Trophoblast cell (in vitro differentiated cells and primary cell): ENCODE data around the gene PACS2.

Experiments
- DNase-seq, 2 donors: peaks; one replicate each; pipeline ENCODE4 v3.0.0-alpha.2; 2016
- H2AFZ ChIP-seq: 2 replicates; pipeline ENCODE4 v1.6.1; 2013; ENCODE audit warnings: low read length, moderate library complexity, mild to moderate bottlenecking; ENCODE audit not compliant: insufficient read depth, poor library complexity
- H2AK5ac ChIP-seq: 2 replicates; pipeline ENCODE4 v1.6.1; 2013; ENCODE audit warnings: mild to moderate bottlenecking, low read length
- H2BK120ac ChIP-seq: 2 replicates; pipeline ENCODE4 v1.6.1; 2013; ENCODE audit warnings: low read length, mild to moderate bottlenecking, moderate library complexity; ENCODE audit not compliant: insufficient read depth, poor library complexity
- H2BK12ac ChIP-seq: 2 replicates; pipeline ENCODE4 v1.6.1; 2013; ENCODE audit warnings: mild to moderate bottlenecking, low read length, moderate library complexity
- H2BK5ac ChIP-seq: 2 replicates; pipeline ENCODE4 v1.6.1; 2013; ENCODE audit warnings: low read length, low read depth, moderate library complexity, mild to moderate bottlenecking; ENCODE audit not compliant: poor library complexity
- H3K14ac ChIP-seq: 2 replicates; pipeline ENCODE4 v1.6.1; 2013; ENCODE audit warnings: mild to moderate bottlenecking, low read length
- H3K18ac ChIP-seq: 2 replicates; pipeline ENCODE4 v1.6.1; 2013; ENCODE audit warnings: mild to moderate bottlenecking, low read length
- H3K23ac ChIP-seq: 2 replicates; pipeline ENCODE4 v1.6.1; 2013; ENCODE audit warnings: low read length
- H3K27ac ChIP-seq: 2 replicates; pipeline ENCODE4 v1.5.1; 2013; ENCODE audit warnings: low read depth, mild to moderate bottlenecking, inconsistent platforms, low read length, moderate library complexity
- H3K27me3 ChIP-seq: 2 replicates; pipeline ENCODE4 v1.6.1; 2013; ENCODE audit warnings: inconsistent platforms, mild to moderate bottlenecking, low read length, moderate library complexity; ENCODE audit not compliant: insufficient read depth
- H3K36me3 ChIP-seq, 2 experiments: 1 replicate in 1 of 2; 2 replicates in 1 of 2; pipeline ENCODE4 v1.6.1; 2013; ENCODE audit warnings: low read length in 2 of 2, mild to moderate bottlenecking in 2 of 2, moderate library complexity in 1 of 2; ENCODE audit not compliant: insufficient read depth in 2 of 2, control insufficient read depth in 1 of 2
- H3K4ac ChIP-seq: 2 replicates; pipeline ENCODE4 v1.6.1; 2013; ENCODE audit warnings: low read depth, mild to moderate bottlenecking, low read length, moderate library complexity
- H3K4me1 ChIP-seq, 2 experiments: 1 replicate in 1 of 2; 2 replicates in 1 of 2; pipeline ENCODE4 v1.6.1; 2013; ENCODE audit warnings: low read length in 2 of 2, mild to moderate bottlenecking in 2 of 2, moderate library complexity in 1 of 2; ENCODE audit not compliant: insufficient read depth in 2 of 2, control insufficient read depth in 1 of 2
- H3K4me2 ChIP-seq: 2 replicates; pipeline ENCODE4 v1.6.1; 2013; ENCODE audit warnings: inconsistent platforms, mild to moderate bottlenecking, low read length, moderate library complexity
- H3K4me3 ChIP-seq: 2 replicates; pipeline ENCODE4 v1.5.1; 2013; ENCODE audit warnings: mild to moderate bottlenecking, low read depth, low read length, inconsistent platforms
- H3K79me1 ChIP-seq: one replicate; pipeline ENCODE4 v1.6.1; 2013; ENCODE audit warnings: low read length
- H3K79me2 ChIP-seq: 2 replicates; pipeline ENCODE4 v1.6.1; 2013; ENCODE audit warnings: low read length, mild to moderate bottlenecking; ENCODE audit not compliant: control insufficient read depth, insufficient read depth, poor library complexity
- H3K9ac ChIP-seq: 2 replicates; pipeline ENCODE4 v1.6.1; 2013; ENCODE audit warnings: mild to moderate bottlenecking, low read length
- H3K9me3 ChIP-seq: 2 replicates; pipeline ENCODE4 v1.6.1; 2013; ENCODE audit warnings: low read depth, mild to moderate bottlenecking, control low read depth, inconsistent platforms, low read length; ENCODE audit not compliant: insufficient read depth
- H4K12ac ChIP-seq: 2 replicates; pipeline ENCODE4 v1.6.1; 2013; ENCODE audit warnings: low read depth, mild to moderate bottlenecking, low read length, moderate library complexity
- H4K8ac ChIP-seq: 2 replicates; pipeline ENCODE4 v1.6.1; 2013; ENCODE audit warnings: low read depth, mild to moderate bottlenecking, low read length, moderate library complexity
- H4K91ac ChIP-seq: one replicate; pipeline ENCODE4 v1.6.1; 2013; ENCODE audit warnings: low read depth, mild to moderate bottlenecking, low read length, moderate library complexity
- WGBS: extraction: QIAGEN DNeasy Blood & Tissue Kit; methylation state at CpG from one replicate; pipeline ENCODE4 v1.1.7; 2013; ENCODE audit warnings: missing lambda C conversion rate; ENCODE audit not compliant: insufficient read length, insufficient coverage; ENCODE audit errors: extremely low coverage; 5-methylcytosine and 5-hydroxymethylcytosine counted together

PACS2 gene

GRCh38 chr14:105379946-105380345, 65.4 kb downstream of the PACS2 start:
- Histone ChIP-seq H4K12ac (no peak overlapping the region), H3K4ac (no peak overlapping the region), H3K23ac (no peak overlapping the region), H3K79me1 (no peaks in the 10 kb centered on the region), H3K4me1 (no peaks in the 10 kb centered on the region), H2BK5ac (no peak overlapping the region), H3K79me2 (no peaks in the 10 kb centered on the region), H2AK5ac (no peak overlapping the region), H3K14ac (no peak overlapping the region), H2AFZ (no peak overlapping the region), H3K36me3 (peaks cover 35 to 44% of the 10 kb centered on the region in 2 experiments), H2BK120ac (no peak overlapping the region), H4K8ac (no peak overlapping the region), H3K4me3 (no peak overlapping the region), H3K9me3 (peaks cover 2% of the 10 kb centered on the region), H3K27ac (no peak overlapping the region), H3K18ac (no peak overlapping the region), H3K9ac (no peak overlapping the region), H3K4me2 (no peak overlapping the region), H2BK12ac (no peak overlapping the region), H3K27me3 (no peaks in the 10 kb centered on the region), H4K91ac (no peak overlapping the region)
- no peak for DNase-seq
- WGBS, result no CpG with 5 or more reads among the region's 14 CpGs

- no CpG with 5 or more reads among the region's 19 CpGs for WGBS
- no peak overlapping the region for H2BK5ac ChIP-seq
- no peak overlapping the region for H3K27ac ChIP-seq
- H2BK120ac ChIP-seq, result no peak overlapping the region
- no peak overlapping the region for H4K91ac ChIP-seq
- H3K27me3 ChIP-seq, result no peaks in the 10 kb centered on the region
- no peaks in the 10 kb centered on the region for H3K79me1 ChIP-seq
- H3K14ac ChIP-seq, result no peak overlapping the region
- no peak for DNase-seq
- no peaks in the 10 kb centered on the region for H3K79me2 ChIP-seq
- H2AFZ ChIP-seq, result no peak overlapping the region
- peaks cover 2% of the 10 kb centered on the region for H3K9me3 ChIP-seq
- no peak overlapping the region for H3K4me3 ChIP-seq
- H2BK12ac ChIP-seq, result no peak overlapping the region
- H3K9ac ChIP-seq, result no peak overlapping the region
- no peak overlapping the region for H4K12ac ChIP-seq
- H3K36me3 ChIP-seq, result peaks cover 39 to 52% of the 10 kb centered on the region in 2 experiments
- H3K18ac ChIP-seq, result no peak overlapping the region
- H3K4me2 ChIP-seq, result no peak overlapping the region
- H2AK5ac ChIP-seq, result no peak overlapping the region
- no peaks in the 10 kb centered on the region for H3K4me1 ChIP-seq
- no peak overlapping the region for H4K8ac ChIP-seq
- H3K23ac ChIP-seq, result no peak overlapping the region
- H3K4ac ChIP-seq, result no peak overlapping the region
Measured at GRCh38 chr14:105380756-105381155, 66.2 kb downstream of the PACS2 start.

- no peak overlapping the region for H2AFZ ChIP-seq
- H3K9ac ChIP-seq, result no peak overlapping the region
Measured at GRCh38 chr14:105381446-105382342, 67.1 kb downstream of the PACS2 start.

GRCh38 chr14:105382343-105383082, 68.0 kb downstream of the PACS2 start:
- no peak overlapping the region for H2BK12ac ChIP-seq
- no peak overlapping the region for H3K4ac ChIP-seq
- H3K27me3 ChIP-seq, result no peaks in the 10 kb centered on the region
- H3K14ac ChIP-seq, result no peak overlapping the region
- no peak overlapping the region for H2BK5ac ChIP-seq
- H4K8ac ChIP-seq, result no peak overlapping the region
- H3K27ac ChIP-seq, result no peak overlapping the region
- H3K79me1 ChIP-seq, result no peaks in the 10 kb centered on the region
- peaks cover 41 to 59% of the 10 kb centered on the region in 2 experiments for H3K36me3 ChIP-seq
- H4K91ac ChIP-seq, result no peak overlapping the region
- no peak overlapping the region for H2AFZ ChIP-seq
- H2BK120ac ChIP-seq, result no peak overlapping the region
- no peak overlapping the region for H4K12ac ChIP-seq
- no CpG with 5 or more reads among the region's 26 CpGs for WGBS
- no peaks in the 10 kb centered on the region for H3K79me2 ChIP-seq
- no peak for DNase-seq
- no peak overlapping the region for H2AK5ac ChIP-seq
- H3K23ac ChIP-seq, result no peak overlapping the region
- H3K9me3 ChIP-seq, result peaks cover 2% of the 10 kb centered on the region
- no peak overlapping the region for H3K18ac ChIP-seq
- no peak overlapping the region for H3K4me2 ChIP-seq
- H3K9ac ChIP-seq, result no peak overlapping the region
- no peaks in the 10 kb centered on the region for H3K4me1 ChIP-seq
- H3K4me3 ChIP-seq, result no peak overlapping the region

More at GRCh38 chr14:105381446-105382342, 67.1 kb downstream of the PACS2 start:
- H3K18ac ChIP-seq, result no peak overlapping the region
- no peaks in the 10 kb centered on the region for H3K79me1 ChIP-seq
- H2BK120ac ChIP-seq, result no peak overlapping the region
- H4K91ac ChIP-seq, result no peak overlapping the region
- no peak for DNase-seq
- no peaks in the 10 kb centered on the region for H3K27me3 ChIP-seq
- no peak overlapping the region for H4K8ac ChIP-seq
- H2BK5ac ChIP-seq, result no peak overlapping the region
- H3K4me3 ChIP-seq, result no peak overlapping the region
- no CpG with 5 or more reads among the region's 27 CpGs for WGBS
- no peak overlapping the region for H4K12ac ChIP-seq
- H3K4me2 ChIP-seq, result no peak overlapping the region
- no peak overlapping the region for H3K23ac ChIP-seq
- H3K4ac ChIP-seq, result no peak overlapping the region
- no peaks in the 10 kb centered on the region for H3K79me2 ChIP-seq
- H3K4me1 ChIP-seq, result no peaks in the 10 kb centered on the region
- no peak overlapping the region for H2BK12ac ChIP-seq
- H3K27ac ChIP-seq, result no peak overlapping the region
- H3K14ac ChIP-seq, result no peak overlapping the region
- no peak overlapping the region for H2AK5ac ChIP-seq
- H3K36me3 ChIP-seq, result peaks cover 39 to 53% of the 10 kb centered on the region in 2 experiments
- H3K9me3 ChIP-seq, result peaks cover 2% of the 10 kb centered on the region
